AG10803 (cell line): Measurements from ENCODE around the gene C12orf60.

Experiments
- DNase-seq: peaks from one replicate; pipeline ENCODE4 v3.0.0; 2010; ENCODE audit warnings: low read depth
- H3K4me3 ChIP-seq: 2 replicates; pipeline ENCODE4 v1.5.1; 2011; ENCODE audit warnings: mild to moderate bottlenecking, low read length, control low read depth
- CTCF ChIP-seq: conservative IDR thresholded peaks from 2 replicates; pipeline ENCODE4 v1.5.1; 2011; ENCODE audit warnings: mild to moderate bottlenecking, low read length, control low read depth, inconsistent platforms

The C12orf60 gene

DNA sequence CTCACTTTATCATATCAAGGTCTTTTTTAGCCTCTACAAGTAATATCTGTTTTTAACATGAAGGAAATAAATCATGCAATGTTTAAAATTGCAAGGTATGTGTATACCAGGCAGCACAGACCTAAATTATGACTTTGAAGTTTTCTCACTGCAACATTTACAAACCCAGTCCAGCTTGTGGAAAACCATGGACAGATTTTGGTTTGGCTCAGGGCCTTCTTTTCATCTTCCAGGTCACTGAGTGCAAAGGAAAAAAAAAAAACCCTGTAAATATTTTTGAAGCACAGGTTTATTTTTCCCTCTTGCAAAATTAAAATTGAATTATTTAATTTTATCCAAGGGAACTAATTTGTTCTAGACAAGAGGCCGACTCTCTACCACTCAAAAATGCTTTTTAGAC lies 68.4 kb downstream of the C12orf60 start:
- no peak for TF ChIP-seq CTCF
- H3K4me3 ChIP-seq: no peak overlapping the region
- DNase-seq: no peak

DNA sequence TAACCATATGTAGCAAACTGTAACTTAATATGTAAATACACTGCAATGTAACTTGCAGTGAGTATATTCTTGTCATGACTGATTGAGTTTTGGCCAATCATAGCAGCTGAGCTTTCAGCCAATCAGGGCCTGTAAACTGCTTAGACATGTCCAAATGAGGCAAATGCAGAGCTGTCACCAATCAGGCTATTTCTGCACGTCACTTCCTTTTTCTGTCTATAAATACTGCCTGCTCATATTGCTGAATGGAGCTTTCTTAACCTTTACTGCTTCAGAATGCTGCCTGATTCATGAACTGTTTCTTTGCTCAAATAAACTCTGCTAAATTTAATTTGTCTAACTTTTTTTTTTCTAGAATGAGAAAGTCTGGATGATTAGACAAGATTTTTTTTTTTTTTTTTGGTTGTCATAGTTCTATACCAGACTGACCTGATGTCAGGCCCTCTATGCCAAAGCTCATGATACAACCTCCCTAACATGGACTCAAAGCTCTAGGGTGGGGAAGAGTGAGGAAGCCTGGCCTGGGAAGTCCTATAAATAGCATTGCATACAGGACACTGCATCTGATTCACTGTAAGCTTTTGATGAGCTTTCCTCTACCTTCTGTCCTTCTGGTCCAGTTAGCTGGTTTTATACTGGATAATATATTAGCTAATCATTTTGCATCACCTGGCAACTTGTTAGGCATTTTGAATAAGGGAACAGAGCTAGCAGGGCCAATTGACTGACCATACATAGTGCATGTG lies 70.1 kb downstream of the C12orf60 start:
- H3K4me3 ChIP-seq: no peak overlapping the region
- DNase-seq: no peak
- TF ChIP-seq CTCF: no peak
